ENCODE results near the gene GRIK2.

GRIK2 gene

DNA sequence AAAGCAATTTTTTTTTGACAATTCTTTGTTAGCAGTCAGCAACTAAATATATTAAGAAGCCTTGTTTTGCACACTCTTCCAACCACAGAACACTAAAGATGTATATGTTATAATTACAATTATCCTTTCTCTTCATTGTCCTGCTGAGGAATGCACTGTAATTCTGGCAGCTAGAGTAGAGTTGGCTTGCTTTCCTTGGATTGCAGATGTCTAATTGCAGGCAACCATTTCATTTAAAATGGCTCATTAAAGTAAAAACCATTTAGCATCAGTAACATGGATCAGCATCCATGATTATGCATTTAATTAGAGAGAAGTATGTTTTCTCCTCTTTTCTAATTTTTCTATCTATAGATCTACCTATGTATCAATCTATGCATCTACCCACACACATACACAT, 335.4 kb downstream of the GRIK2 start:
- no peak for DNase-seq

DNA sequence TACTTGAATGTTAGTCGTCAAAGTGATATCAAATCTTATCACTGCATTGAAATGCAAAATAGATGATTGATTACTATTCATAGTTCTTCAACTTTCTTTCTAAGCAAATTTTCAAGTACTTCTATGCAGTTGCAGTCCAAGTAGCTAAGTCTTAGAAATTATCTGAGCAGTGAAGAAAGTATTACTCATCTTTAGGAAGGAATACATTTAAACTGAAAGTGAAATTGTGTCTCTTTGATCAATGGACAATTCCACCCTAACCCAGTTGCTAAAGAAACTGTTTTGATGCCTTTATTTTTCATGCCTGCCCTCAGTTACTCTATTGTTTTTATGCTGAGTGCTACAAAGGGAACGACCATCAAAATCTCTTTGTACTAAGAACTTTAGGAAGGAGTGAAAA, 337.4 kb downstream of the GRIK2 start:
- DNase-seq = no peak

DNA sequence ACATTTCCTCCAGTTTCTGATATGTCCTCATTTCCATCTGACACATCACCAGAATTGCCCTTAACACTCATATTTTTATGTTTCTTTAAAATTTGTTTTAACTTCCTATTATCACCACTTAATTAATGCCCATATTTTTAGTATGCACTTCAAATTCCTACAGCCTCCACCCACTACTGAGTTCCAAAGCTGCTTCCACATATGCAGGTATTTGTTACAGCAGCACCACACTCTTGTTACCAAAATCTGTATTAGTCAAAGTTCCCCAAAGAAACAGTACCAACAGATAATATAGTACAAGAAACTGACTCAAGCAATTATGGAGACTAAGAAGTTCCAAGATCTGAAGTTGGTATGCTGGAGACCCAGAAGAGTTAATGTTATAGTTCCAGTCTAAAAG, 340.4 kb downstream of the GRIK2 start:
- DNase-seq = no peak

DNA sequence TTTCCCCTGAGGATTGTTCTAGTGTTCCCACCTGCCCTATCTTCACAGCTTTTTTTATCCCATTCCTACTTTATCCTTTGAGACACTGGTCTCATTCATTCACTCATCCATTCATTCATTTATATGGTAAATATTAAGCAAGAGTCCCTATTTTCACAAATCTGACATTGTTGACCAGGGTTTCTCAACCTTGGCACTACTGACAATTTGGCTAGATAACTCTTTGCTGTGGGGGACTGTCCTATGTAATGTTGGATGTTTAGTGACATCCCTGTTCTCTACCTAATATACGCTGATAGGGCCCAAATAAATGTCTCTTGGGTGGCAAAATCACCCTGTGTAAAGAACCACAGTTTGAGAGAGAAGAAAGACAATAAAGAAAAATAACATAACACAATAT, 345.0 kb downstream of the GRIK2 start:
- DNase-seq = no peak

- no peak for DNase-seq
Observed at GRCh38 chr6:101740631-101741030, 347.1 kb downstream of the GRIK2 start.

DNA sequence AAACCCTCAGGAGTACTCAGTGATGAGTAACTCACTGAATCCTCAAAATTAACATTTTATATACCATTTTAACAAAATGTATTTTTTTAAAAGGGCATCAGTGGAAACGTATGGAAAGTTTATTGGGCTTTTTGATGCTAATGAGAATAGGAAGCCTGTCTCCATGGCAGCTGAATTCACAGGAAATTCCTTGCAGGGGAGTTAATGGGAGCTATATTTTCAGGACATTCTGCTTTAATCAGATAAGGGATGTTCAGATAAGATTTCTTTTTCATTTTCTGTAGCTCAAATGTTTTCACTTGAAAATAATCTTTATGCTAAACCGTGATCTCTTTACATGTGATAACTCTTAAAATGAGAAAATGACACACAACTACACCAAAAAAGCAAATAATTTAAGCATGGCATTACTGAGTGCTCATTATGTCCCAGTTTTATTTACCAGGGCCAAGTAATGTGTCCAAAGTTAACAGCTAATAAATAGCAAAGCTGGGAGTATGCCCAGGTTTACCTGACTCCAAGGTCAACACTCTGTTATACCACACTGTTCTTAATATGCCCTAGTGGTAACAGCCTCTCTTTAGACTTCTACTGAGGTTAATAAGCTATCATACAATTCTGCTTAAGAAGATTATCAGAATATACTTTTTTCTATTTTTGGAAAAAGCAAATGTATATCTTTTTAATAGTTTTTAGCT, 348.1 kb downstream of the GRIK2 start:
- DNase-seq = no peak

- no peak for DNase-seq
Observed at GRCh38 chr6:101747160-101747559, 353.7 kb downstream of the GRIK2 start.

GRCh38 chr6:101747716-101748115, 354.2 kb downstream of the GRIK2 start:
- no peak for DNase-seq

DNA sequence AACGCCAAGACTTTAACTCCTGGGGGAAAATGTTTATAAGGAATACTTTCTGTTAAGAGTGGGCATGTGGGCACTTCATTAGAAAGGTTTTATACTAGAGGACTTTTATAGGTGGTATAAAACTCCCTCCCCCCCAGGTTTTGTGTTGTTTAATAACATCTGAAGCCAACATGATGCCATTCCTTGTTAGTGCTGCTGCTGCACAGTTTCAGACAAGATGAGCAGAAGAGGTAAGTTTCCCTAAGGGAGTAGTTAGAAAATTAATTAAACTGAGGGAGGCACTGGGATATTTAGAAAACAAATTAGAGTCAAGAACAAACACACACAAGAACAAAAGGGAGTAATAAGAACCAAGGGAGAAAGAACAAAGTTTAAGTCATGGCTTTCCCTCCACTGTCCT, 362.4 kb downstream of the GRIK2 start:
- DNase-seq = no peak

DNA sequence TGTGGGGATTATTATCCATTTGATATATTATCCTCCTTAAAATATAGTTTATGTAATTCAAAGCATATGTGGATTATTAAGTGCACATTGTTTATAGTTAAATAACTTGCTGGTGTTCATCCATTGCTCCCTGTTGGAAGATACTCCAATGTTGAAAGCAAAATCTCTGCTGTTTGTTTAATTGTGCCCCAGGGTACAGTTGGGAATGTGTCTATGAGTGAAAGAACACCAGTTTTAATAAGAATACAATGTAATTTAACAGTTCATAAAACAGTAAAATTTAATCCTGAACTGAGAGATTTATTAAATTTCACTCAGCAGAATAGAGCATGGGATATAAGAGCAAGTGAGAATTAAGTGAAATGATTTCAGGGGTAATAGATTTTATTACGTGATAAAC, 364.9 kb downstream of the GRIK2 start:
- no peak for DNase-seq

GRCh38 chr6:101760843-101761621, 367.5 kb downstream of the GRIK2 start:
- DNase-seq = no peak

DNA sequence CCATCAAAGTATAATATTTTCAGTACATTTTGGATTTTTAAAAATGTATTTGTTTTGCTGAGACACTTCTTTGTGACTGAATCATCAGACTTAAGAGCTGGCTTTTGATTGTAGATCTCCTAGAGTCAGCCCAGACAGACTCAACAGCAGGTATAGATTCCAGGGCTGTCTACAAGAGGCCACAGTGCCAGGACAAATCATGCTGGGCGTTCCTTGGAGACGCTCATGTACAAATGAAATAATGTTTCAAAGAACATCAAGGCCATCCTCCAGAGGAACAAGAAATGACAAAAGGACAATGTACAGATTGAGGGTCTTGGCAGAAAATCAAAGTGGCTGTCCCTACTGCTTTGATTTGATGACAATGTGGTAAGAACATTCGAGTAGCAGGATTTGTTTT, 369.3 kb downstream of the GRIK2 start:
- DNase-seq = no peak

GRCh38 chr6:101765281-101765680, 371.8 kb downstream of the GRIK2 start:
- DNase-seq = no peak

GRCh38 chr6:101770116-101770515, 376.6 kb downstream of the GRIK2 start:
- no peak for DNase-seq

- no peak for DNase-seq
Observed at GRCh38 chr6:101776919-101777350, 383.4 kb downstream of the GRIK2 start.

DNA sequence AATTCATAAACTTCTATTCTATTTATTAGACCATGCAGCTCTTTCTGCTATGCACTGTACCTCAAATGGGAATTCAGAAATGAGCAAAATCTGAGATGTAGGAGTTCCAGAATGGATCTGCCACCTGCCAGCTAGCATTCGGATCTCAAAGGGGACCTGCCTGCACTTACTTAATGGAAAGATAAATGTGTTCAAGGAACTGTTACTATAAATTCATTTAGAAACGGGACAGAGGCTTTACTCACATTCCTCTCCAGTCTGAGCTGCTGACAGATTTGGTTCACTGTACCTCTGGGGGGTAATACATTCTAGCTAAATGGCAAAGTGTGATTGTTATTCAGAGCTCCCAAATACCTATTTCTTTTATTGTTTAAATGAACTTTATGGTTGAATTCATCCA, 384.1 kb downstream of the GRIK2 start:
- no peak for DNase-seq

DNA sequence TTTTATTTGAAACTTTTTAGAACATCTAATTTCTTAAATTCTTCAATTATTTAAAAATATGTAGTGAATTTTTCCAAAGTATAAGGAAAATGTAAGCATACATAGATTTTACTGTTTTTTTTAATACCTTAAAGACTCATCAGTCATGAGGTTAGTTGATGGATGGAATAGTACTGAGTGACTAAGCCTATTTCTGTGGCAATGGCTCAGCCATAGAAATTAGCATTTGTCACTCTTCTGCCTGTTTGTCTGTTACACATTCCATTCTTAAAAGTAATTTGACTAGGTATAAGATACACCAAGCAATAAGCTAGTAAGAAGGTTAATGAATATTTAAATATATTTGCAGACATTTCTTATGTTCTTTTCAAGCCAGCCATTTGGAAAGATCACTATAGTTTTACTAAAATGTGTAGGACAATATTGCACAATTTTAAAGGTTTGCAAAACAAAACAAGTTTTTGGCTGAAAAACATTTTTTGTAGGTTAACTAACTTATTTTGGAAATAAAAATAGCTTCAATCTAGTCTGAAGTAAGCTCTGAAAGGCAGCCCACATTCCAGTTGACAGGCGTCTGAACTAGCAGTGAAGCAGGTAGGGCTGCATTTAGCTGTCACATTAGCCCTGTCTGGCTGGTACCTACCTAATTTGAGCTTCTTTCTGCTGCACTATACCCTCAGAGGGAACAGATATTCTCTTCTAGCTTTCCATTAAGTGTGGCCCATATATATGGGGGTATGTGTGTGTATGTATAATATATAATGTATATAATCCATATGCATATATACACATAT, 385.7 kb downstream of the GRIK2 start:
- no peak for DNase-seq

GRCh38 chr6:101783287-101783686, 389.8 kb downstream of the GRIK2 start:
- DNase-seq = no peak

DNA sequence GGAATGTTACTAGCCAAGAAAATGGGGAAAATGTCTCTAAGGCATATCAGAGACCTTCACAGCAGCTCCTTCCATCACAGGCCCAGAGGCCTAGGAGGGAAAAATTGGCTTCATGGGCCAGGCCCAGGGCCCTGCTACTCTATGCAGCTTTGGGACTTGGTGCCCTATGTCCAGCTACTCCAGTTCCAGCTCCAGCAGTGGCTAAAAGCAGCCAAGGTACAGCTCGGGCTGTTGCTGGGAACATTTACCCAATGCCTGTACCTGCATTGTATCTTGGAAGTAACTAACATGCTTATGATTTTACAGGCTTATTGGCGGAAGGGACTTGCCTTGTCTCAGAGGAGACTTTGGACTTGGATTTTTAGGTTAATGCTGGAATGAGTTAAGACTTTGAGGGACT, 390.6 kb downstream of the GRIK2 start:
- DNase-seq = no peak

DNA sequence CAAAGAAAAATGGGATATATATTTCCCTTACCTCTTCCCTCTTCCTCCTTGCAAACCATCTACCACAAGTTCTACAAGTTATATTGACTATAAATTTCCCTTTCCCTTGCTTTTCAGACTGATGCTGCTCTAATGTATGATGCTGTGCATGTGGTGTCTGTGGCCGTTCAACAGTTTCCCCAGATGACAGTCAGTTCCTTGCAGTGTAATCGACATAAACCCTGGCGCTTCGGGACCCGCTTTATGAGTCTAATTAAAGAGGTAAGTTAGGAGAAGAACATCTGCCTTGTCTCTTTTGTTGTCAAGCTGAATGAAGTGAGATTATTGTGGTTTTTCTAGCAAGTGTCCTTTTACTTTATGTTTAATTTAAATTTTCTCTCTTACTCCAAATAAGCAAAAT, 406.0 kb downstream of the GRIK2 start:
- no peak for DNase-seq

DNA sequence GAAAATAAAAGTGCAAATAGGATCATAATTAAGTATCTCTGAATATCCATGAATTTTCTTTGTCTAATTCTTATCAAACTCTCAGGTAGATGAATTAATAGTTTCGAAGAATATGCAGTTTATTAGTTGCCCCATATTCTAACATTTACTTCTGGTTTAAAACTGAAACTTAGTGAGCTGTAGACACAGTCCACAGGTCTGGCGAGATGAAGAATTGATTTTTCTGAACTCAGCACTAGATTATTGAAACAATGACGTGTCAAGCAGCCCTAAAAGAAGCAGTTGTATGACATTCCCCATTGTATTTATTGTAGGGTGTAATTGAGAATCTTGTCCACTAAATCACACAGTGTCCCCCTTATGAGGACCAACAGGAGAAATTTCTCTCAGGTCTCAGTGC, 407.1 kb downstream of the GRIK2 start:
- no peak for DNase-seq

GRCh38 chr6:101803136-101803535, 409.6 kb downstream of the GRIK2 start:
- no peak for DNase-seq

- no peak for DNase-seq
Observed at GRCh38 chr6:101806241-101806640, 412.7 kb downstream of the GRIK2 start.

DNA sequence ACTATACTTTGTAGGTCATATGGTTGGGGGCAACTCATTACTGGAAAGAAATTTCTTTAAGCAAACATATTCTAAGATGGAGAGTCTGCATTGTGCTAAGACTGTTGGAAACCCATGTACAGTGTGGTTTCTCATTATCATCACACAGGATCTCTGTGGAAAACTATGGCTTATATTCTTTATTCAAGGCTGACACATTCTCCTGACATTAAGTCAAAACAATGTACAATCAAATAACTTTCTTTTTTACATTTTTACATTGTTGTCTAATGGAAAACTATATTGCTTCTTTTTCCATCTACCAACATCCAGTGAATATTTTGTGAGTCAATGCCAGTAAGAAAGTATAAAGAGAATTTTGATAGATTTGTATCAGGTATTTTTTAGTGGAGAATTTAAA, 417.6 kb downstream of the GRIK2 start:
- no peak for DNase-seq

All from activated T-cell treated with anti-CD3 and anti-CD28 coated beads, Interleukin-2, amount 50 U/mL, for 1 hour (primary cell).